HG02610 (cell line): ENCODE data around the gene RNF227.
A peak's percentile ranks its signal among the peaks of the same experiment; 100 is the strongest.
"Not testable (repeated sequence)": the region's sequence is repeated elsewhere in the genome, so short reads cannot be mapped to it uniquely, and the experiment has no call there.

Source experiments
- ATAC-seq: cut with Tn5 transposase; IDR thresholded peaks from one replicate; pipeline ENCODE4 v1.9.1; 2021; ENCODE audit warnings: mild to moderate bottlenecking, moderate library complexity; ENCODE audit not compliant: unreplicated experiment

RNF227 gene

DNA sequence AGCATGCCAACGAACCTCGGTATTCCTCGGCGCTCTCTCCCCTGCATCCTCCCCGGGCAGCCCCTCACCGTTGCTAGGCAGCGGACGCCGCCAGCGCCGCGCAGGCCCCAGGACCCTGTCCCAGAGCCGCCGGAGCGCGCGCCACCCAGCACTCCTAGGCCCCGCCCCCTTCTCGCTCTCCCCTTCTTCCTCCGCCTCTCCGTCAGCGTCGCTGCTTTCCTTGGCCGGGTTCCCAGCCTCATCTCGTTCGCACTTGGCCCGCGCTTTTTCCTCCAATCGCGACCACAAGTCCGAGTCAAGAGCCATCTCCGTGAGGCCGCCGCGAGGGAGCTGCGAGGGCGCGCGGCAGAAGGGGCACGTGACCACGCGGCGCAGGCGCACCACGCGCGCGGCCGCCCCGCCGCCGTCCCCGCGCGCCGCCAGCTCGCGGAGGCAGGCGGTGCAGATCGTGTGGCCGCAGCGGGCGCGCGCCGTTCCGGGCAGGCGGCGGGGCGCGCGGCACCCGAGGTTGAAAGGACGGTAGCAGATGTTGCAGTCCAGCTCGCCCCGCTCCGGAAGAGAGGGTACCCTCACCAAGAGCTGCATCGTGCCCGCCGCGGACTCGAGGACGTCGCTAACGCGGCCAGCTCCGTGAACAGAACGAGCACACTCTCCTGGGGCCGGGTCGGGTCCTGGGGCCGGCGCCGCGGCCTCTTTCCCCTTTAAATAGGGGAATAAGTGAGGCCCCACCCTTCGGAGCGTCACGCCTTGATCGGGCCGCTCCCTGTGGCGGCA is at the start of gene RNF227:
Gene RNF227 (minus strand): TSS at position 679 of the 774 bp plus-strand sequence. CDS start 94 bp downstream, at position 585.
- peak; percentile 68 for ATAC-seq

DNA sequence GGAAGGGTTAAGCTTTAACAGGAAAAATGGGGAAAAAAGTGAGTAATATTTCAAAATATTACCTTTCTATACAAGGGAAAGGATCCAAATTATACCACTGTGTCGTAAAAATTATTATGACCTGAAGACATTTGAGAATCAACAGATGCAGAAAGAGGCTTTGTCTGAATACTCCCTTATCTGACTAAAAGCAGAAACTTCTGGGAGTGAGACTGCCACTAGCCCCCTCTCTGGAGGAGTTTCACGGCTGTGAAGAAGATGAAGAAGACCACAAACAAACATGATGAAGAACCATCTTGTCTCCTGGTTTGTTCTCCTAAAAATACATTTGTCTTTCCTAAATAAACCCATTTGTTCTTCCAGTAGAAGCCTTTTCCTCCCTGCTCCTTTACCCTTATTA is 45.3 kb upstream of the RNF227 start:
- no peak for ATAC-seq

DNA sequence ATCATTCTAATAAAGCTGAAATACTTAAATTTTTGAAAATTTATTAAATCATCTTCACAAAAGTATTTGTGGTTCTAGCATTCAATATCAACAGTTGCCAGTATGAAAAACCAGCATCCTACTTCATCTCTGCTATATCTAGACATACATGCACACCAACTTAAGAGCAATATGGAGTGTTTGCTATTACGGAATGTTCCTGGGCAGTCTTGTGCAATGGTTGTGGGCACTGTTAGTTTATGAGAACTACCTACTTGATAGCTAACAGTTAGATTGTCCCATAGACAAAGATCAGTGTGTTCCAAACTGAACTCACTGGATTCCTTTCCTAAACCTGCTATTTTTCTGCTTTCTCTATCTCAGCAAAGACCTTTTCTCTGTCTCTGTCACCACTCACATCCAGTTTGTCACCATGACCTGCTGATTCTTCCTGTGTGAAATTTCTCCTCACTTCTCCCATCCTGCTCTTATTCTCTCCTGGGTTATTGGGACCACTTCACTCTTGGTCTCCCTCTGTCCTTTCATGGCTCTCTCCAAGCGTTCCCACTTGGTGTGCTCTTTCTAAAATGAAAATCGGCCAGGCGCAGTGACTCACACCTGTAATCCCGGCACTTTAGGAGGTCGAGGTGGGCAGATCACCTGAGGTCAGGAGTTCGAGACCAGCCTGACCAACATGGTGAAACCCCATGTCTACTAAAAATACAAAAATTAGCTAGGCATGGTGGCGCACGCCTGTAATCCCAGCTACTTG is 43.6 kb upstream of the RNF227 start:
- ATAC-seq = no peak

DNA sequence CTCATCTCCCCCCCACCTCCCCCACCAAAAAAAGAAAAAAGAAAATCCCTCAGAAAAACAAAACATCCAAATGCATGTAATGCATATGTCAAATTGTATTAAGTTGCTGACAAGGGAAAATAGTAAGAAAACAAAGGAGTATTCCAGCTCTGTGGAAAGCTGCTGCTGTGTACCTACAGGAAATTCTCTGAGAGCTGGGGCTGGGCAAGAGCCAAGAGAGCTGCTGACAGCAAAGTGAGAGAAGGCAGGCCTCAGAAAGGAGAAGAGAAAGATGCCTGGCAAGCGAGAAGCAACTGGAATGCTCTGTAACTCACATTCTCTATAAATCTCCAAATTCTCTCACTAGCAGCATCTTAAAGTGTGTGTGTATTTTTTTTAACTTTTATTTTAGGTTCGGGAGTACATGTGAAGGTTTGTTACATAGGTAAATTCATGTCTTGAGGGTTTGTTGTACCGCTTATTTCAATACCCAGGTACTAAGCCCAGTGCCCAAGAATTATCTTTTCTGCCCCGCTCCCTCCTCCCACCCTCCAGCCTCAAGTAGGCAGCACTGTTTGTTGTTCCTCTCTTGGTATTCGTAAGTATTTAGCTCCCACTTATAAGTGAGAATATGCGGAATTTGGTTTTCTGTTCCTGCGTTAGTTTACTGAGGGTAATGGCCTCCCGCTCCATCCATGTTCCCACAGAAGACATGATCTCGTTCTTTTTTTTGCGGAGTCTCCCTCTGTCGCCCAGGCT is 40.3 kb upstream of the RNF227 start:
- no peak for ATAC-seq

DNA sequence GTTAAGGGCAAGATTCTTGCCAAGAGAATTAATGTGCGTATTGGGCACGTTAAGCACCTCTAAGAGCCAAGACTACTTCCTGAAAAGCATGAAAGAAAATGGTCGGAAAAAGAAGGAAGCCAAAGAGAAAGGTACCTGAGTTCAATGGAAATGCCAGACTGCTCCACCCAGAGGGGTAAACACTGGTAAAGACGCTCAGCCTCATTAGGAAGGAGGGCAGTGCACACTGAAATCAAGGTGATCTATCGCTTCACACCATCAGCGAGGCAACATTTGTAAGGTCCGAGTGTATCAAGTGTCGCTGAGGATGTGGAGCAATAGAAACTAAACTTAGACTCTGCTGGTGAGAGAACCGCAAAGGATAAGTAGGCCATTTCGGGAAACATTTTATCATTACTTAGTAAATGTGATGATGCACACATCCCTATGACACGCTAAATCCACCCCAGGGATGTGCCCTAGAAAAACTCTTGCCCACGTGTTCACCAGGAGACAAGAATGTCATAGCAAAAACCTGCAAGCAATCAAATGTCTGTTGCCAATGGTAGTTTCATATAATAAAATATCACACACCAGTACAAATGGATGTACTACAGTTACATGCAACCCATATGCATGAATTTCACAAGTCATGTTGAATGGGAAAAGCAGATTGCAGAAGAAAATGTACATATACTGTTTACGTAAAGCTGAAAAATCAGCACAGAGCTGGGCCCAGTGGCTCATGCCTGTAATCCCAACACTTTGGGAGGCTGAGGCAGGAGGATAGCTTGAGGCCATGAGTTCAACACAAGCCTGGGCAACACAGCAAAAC is 39.5 kb upstream of the RNF227 start:
- no peak for ATAC-seq

DNA sequence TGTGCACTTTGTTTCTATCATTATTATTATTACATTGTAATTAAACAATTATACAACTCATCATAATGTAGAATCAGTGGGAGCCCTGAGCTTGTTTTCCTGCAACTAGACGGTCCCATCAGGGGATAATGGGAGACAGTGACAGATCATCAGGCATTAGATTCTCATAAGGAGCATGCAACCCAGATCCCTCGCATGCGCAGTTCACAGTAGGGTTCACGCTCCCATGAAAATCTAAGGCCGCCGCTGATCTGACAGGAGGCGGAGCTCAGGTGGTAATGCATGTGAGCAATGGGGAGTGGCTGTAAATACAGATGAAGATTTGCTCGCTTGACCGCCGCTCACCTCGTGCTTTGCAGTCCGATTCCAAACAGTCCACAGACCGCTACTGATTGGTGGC is 37.2 kb upstream of the RNF227 start:
- ATAC-seq = not testable (repeated sequence)

DNA sequence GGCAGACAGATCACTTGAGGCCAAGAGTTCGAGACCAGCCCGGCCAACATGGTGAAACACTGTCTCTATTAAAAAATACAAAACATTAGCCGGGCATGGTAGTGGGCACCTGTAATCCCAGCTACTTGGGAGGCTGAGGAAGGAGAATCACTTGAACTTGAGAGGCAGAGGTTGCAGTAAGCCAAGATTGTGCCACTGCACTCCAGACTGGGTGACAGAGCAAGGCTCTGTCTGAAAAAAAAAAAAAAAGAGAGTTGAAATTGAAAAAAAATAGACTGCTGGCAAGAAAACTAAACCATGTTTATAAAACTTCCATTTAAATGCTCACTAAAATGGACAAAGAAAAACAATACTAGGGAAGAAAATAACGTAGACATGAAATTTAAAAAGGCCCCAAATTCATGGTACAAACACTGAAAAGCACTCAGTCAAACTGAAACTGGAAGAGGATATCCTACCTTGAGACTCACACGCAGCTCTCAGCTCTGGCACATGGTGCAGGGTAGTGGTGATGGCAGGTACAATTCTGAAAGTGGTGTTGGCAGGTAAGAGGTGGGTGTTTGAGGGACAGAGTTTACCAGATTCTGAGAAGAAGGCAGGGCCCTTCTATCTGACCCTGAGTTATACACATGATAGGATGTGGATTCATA is 35.2 kb upstream of the RNF227 start:
- peak; percentile 70 for ATAC-seq

DNA sequence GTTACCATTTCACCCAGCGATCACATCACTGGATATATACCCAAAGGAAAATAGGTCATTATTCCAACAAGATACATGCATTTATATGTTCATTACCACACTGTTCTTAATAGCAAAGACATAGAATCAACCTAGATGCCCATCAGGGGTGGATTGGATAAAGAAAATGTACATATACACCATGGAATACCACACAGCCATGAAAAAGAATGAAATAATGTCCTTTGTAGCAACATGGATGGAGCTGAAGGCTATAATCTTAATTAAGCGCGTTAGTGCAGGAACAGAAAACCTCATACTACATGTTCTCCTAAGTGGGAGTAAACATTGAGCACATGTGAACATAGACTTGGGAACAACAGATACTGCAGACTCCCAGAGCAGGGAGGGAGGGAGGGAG is 34.5 kb upstream of the RNF227 start:
- ATAC-seq = no peak

DNA sequence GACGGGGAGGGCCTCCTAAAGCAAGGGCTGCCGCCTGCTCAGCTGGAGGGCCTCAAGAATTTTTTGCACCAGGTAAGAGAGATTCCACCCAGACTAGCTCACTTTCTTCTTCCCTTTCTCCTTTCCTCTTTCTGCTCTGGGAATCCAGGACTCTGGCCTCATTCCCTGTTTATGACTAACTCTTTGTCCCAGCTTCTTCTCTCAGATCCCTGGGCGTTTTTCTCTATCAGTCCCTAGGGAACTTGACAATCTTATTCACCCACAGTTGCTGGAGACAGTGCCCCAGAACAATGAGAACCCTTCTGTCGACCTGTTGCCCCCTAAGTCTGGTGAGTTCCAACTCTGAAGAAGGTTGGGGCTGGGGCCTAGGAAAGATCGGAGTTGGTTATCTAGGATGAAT is 31.6 kb upstream of the RNF227 start:
- ATAC-seq = no peak

DNA sequence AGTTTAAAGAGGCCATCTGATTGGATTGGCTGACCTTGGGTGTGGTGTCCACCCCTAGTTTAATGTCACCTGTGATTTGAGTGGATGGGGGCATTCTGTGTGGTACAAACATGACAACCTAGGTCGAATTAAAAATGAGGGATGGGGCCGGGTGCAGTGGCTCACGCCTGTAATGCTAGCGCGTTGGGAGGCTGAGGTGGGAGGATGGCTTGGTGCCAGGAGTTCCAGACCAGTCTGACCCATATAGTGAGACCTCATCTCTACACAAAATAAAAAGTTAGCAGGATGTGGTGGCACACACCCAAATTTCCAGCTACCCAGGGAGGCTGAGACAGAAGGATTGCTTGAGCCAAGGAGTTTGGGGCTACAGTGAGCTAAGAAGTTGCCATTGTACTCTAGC is 30.4 kb upstream of the RNF227 start:
- no peak for ATAC-seq

DNA sequence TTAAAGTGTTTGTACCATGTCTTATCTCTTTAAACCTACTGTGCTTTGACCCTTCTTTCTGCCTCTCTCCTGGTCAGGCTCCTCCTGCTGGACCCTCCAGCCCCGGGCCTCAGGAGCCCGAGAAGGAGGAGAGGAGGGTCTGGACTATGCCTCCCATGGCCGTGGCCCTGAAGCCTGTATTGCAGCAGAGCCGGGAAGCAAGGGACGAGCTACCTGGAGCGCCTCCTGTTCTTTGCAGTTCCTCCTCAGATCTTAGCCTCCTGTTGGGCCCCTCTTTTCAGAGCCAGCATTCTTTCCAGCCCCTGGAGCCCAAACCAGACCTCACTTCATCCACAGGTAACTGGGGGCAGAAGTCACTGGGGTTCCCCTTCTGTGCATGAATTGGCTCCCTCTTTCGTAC is 29.6 kb upstream of the RNF227 start:
- ATAC-seq = no peak

DNA sequence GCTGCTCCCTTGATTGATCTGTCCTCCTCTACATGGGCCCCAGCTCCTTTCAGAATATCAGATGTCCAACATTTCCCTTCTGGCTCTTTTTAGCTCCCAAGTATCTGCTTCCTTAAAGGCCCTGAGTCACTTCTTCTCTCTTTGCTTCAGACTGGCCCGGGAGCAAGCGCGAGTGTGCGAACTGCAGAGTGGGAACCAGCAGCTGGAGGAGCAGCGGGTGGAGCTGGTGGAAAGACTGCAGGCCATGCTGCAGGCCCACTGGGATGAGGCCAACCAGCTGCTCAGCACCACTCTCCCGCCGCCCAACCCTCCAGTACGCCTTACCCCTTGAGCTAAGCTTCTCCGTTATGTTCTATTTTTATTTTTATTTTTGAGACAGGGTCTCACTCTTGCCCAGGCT is 28.2 kb upstream of the RNF227 start:
- ATAC-seq = no peak

DNA sequence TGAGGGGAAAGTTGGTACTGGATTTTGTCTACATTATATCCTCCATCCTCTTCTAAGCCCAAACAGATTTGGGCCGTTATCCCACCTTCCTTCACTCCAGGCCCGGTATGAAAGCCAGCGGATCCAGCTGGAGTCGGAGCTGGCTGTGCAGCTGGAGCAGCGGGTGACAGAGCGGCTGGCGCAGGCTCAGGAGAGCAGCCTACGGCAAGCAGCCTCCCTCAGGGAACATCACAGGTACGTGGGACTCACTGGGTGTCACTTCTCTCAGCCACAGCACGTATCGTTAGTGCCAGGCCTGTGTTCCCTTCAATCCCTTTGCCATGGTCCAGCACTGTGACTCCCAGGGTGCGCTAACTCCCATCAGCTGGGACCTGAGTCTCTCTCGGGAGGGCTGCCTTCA is 27.2 kb upstream of the RNF227 start:
- no peak for ATAC-seq

DNA sequence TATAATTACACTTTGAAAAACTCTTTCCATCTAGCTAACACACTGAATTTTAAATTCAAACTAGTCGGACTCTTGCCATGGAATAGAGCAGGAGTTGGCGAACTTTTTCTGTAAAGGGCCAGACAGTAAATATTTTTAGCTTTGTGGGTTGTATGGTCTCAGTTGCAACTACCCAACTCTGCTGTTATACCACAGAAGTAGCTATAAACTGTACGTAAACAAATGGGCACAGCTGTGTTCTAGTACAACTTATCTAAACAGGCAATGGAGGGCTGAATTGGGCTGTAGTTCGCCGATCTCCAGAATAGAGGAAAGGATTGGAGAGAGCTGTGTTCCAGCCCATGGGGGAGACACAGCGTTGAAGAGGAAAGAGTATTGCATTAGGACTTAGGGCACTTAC is 24.7 kb upstream of the RNF227 start:
- no peak for ATAC-seq

DNA sequence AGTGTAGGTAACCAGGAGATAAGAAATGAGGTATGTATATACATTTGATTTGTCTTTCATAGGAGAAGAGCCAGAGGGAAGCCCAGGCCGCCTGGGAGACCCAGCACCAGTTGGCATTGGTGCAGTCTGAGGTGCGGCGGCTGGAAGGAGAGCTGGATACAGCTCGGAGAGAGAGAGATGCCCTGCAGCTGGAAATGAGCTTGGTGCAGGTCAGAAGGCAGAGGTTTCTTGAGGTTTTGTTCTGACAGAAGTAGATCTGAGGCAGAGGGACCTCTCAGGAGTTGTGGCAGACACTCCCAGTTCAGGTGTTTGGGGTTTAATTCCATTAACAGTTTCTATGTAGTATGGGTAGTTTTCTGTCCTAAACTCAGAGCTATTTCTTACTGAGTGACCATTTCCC is 23.9 kb upstream of the RNF227 start:
- ATAC-seq = no peak

DNA sequence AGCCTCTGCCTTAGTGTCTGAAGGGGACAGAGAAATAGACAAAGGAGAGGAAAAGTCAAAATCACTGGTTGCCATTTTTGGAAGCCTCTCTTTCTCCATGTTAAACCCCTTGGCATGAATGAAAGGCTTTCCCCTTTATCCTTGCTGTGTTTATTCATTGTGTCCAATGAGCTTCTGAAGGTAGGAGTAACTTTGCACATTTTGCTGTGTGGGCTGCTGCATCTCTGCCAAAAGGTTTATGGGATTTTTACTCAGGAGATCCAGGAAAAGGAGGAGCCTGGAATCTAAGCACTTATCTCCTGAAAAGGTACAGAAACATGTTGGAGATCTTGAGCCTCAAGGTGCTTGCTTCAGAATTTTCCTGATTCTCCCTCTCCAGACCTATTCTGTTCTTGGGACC is 19.8 kb upstream of the RNF227 start:
- ATAC-seq = no peak

DNA sequence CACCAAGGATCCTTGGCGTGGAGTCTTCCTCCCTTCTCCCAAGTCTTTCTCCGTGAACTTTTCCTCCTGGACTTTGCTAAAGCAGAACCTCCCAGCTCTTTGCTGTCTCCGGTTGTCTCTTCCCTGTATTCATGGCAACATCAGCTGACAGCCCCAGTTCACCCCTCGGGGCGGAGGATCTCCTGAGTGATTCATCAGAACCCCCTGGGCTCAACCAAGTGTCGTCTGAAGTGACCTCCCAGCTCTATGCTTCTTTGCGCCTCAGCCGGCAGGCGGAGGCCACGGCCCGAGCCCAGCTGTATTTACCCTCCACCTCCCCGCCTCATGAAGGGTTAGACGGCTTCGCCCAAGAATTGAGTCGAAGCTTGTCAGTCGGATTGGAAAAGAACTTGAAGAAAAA is 16.9 kb upstream of the RNF227 start:
- ATAC-seq = no peak

DNA sequence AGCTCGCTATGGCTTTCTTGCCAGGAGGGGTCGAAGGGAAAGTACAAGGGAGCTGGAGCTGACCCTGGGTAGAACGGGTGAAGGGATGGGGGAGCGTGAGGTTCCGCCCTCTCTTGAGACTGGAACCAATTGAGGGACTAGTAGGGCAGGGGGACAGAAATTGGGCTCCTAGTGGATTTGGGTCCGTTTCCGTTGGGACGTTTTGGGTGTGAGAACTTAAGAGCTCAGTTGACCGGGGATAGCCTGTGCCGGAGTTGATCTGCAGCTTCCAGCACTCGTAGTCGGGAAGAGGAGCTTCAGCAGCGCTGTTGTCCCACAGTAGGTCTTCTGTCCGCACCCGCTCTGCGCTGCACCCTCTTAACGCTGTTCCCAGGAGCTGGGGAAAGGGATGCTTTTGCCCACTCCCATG is 16.4 kb upstream of the RNF227 start:
- ATAC-seq = no peak

DNA sequence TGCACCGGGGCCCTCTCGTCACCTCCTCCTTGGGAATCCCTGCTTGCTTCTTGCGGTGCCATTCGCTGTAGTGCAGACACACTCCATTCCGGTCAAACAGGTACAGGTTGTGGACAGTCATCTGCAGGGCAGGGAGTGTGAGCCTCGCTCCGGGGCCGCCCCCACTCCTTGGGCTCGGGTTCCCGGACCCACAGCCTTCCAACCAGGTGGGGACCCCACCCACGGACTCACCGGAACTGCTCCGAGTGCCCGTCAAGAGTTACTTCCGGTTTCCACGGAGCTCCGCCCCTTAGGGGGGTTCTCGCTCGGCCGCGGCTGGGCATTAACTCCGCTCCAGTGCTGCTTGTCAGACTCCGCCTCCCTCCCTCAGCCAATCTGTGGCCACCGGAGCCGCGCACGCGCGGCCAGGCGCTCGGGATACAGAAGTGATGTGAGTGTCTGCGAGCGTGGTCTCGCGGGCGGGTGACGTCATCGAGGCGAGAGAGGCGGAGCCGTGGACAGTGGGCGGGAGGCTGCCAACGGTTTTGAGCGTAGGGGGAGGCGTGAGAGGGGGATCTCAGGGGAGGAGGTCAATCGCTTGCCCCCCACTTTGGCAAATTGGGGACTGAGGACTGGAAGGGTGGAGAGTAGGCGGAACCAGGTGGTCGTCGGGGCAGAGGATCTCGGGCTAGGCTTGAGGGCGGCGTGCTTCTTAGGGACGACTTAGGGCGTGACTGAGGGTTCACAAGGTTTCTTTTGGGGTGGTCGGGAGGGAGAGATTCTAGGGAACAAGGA is 15.8 kb upstream of the RNF227 start, which contains the start of the genes CNTROB and TRAPPC1:
Gene CNTROB (plus strand): TSS at position 498 of the 774 bp plus-strand sequence. CDS start 874 bp downstream, outside the sequence.
Gene TRAPPC1 (minus strand): TSS at position 238 of the 774 bp plus-strand sequence. CDS start 117 bp downstream, at position 121.
- peak; percentile 91 for ATAC-seq
